Activated CD4-positive, alpha-beta memory T cell treated with anti-CD3 and anti-CD28 coated beads for 36 hours (primary cell): ENCODE measurements around the gene KRTAP9-1. TPM values are rescaled to one million over a fixed set of nuclear protein-coding genes. Genes with fewer than 3 reads are reported as not detected.
"Not testable (repeated sequence)": the region's sequence is repeated elsewhere in the genome, so short reads cannot be mapped to it uniquely, and the experiment has no call there.

ENCODE experiments used
- CTCF ChIA-PET: fragments of 350-600 bp; sonication (Branson Sonifier 250); formaldehyde crosslinking; loops from one replicate; lab custom pipeline; 2021; ENCODE audit warnings: antibody characterized with exemption, inconsistent platforms; lab: Charles Lee
- POLR2A ChIA-PET: fragments of 350-600 bp; sonication (Branson Sonifier 250); formaldehyde crosslinking; loops from one replicate; lab custom pipeline; 2021; ENCODE audit warnings: antibody characterized with exemption; lab: Charles Lee
- DNase-seq: peaks from one replicate; pipeline ENCODE4 v3.0.0-alpha.2; 2020
- H3K27ac Mint-ChIP-seq: one replicate; pipeline ENCODE4 v1.8.0; 2021; ENCODE audit warnings: mixed read lengths
- H3K27me3 Mint-ChIP-seq: one replicate; pipeline ENCODE4 v1.8.0; 2021; ENCODE audit warnings: mixed read lengths
- H3K36me3 Mint-ChIP-seq: one replicate; pipeline ENCODE4 v1.8.0; 2021; ENCODE audit warnings: mixed read lengths
- H3K4me1 Mint-ChIP-seq: one replicate; pipeline ENCODE4 v1.8.0; 2021; ENCODE audit warnings: low read depth, mixed read lengths
- H3K4me3 Mint-ChIP-seq: one replicate; pipeline ENCODE4 v1.8.0; 2021; ENCODE audit warnings: mild to moderate bottlenecking, mixed read lengths
- H3K9me3 Mint-ChIP-seq: one replicate; pipeline ENCODE4 v1.8.0; 2021; ENCODE audit warnings: mixed read lengths
- intact Hi-C: fragments of 100-400 bp; cut with micrococcal nuclease; formaldehyde crosslinking; loops from one replicate; pipeline ENCODE4 v1.15.1; 2023
- total RNA-seq, 2 experiments: library from RNA; stranded (reverse); gene quantifications; one replicate each; pipeline ENCODE4 v1.2.3, GENCODE V29; 2021

KRTAP9-1 gene
- total RNA-seq, result not detected

GRCh38 chr17:41189837-41190318 lies at the start of gene KRTAP9-1:
TSS of gene KRTAP9-1 (plus strand) at chr17:41189887. CDS start at chr17:41189887, 0 bp downstream.
- H3K27ac Mint-ChIP-seq, intact Hi-C loops, POLR2A ChIA-PET, H3K4me3 Mint-ChIP-seq, CTCF ChIA-PET, H3K36me3 Mint-ChIP-seq, H3K9me3 Mint-ChIP-seq, DNase-seq, H3K4me1 Mint-ChIP-seq: not testable (repeated sequence)
- H3K27me3 Mint-ChIP-seq, result peaks cover 13% of the 10 kb centered on the region

- ChIA-PET POLR2A (no interaction called here), CTCF (interaction anchor here (0.6 kb wide), 1 partner anchor 102 kb away, joined by 3 read pairs; no protein-coding TSS in a partner anchor)
- Mint-ChIP-seq H3K27me3 (peaks cover 5% of the 10 kb centered on the region), H3K4me1 (no peaks in the 10 kb centered on the region), H3K36me3 (peaks cover 11% of the 10 kb centered on the region), H3K27ac (no peak within 1 kb of the TSS), H3K4me3 (no peak within 1 kb of the TSS), H3K9me3 (peaks cover 23% of the 10 kb centered on the region)
- no peak for DNase-seq
- intact Hi-C loops, result no loop called here
Observed at GRCh38 chr17:41140360-41141131, 49.1 kb upstream of the KRTAP9-1 start, which contains the start of gene KRTAP4-6. TSS of gene KRTAP4-6 (minus strand) at chr17:41140544. CDS start at chr17:41140487, 57 bp downstream.

GRCh38 chr17:41141361-41141760 lies 48.3 kb upstream of the KRTAP9-1 start:
- CTCF ChIA-PET, result no interaction called here
- Mint-ChIP-seq H3K4me1 (no peaks in the 10 kb centered on the region), H3K4me3 (no peak overlapping the region), H3K36me3 (peaks cover 11% of the 10 kb centered on the region), H3K27me3 (peaks cover 5% of the 10 kb centered on the region), H3K9me3 (peaks cover 23% of the 10 kb centered on the region), H3K27ac (no peak overlapping the region)
- POLR2A ChIA-PET, result no interaction called here
- intact Hi-C loops, result no loop called here
- no peak for DNase-seq

GRCh38 chr17:41144846-41145245 lies 44.8 kb upstream of the KRTAP9-1 start:
- intact Hi-C loops, result no loop called here
- ChIA-PET CTCF (no interaction called here), POLR2A (no interaction called here)
- no peaks in the 10 kb centered on the region for H3K4me1 Mint-ChIP-seq
- H3K27me3 Mint-ChIP-seq, result no peaks in the 10 kb centered on the region
- no peak overlapping the region for H3K4me3 Mint-ChIP-seq
- peaks cover 16% of the 10 kb centered on the region for H3K9me3 Mint-ChIP-seq
- H3K36me3 Mint-ChIP-seq, result peaks cover 8% of the 10 kb centered on the region
- no peak for DNase-seq
- no peak overlapping the region for H3K27ac Mint-ChIP-seq

GRCh38 chr17:41145261-41145660 lies 44.4 kb upstream of the KRTAP9-1 start:
- Mint-ChIP-seq H3K27ac (no peak overlapping the region), H3K9me3 (peaks cover 16% of the 10 kb centered on the region), H3K36me3 (peaks cover 8% of the 10 kb centered on the region), H3K4me3 (no peak overlapping the region), H3K4me1 (no peaks in the 10 kb centered on the region), H3K27me3 (no peaks in the 10 kb centered on the region)
- DNase-seq, result no peak
- POLR2A ChIA-PET, result no interaction called here
- CTCF ChIA-PET, result no interaction called here
- intact Hi-C loops, result no loop called here

GRCh38 chr17:41147531-41148204 lies 42.0 kb upstream of the KRTAP9-1 start:
- H3K4me1 Mint-ChIP-seq, result no peaks in the 10 kb centered on the region
- intact Hi-C loops, result no loop called here
- H3K27me3 Mint-ChIP-seq, result no peaks in the 10 kb centered on the region
- ChIA-PET POLR2A (no interaction called here), CTCF (no interaction called here)
- no peak for DNase-seq
- peaks cover 10% of the 10 kb centered on the region for H3K9me3 Mint-ChIP-seq
- no peak overlapping the region for H3K4me3 Mint-ChIP-seq
- H3K27ac Mint-ChIP-seq, result no peak overlapping the region
- H3K36me3 Mint-ChIP-seq, result peaks cover 5% of the 10 kb centered on the region

- not testable (repeated sequence) for H3K4me1 Mint-ChIP-seq, H3K36me3 Mint-ChIP-seq
Observed at GRCh38 chr17:41148971-41149651, 40.6 kb upstream of the KRTAP9-1 start.

GRCh38 chr17:41149652-41149985 lies 40.1 kb upstream of the KRTAP9-1 start, which contains the start of gene KRTAP4-5:
TSS of gene KRTAP4-5 (minus strand) at chr17:41149825. CDS start at chr17:41149767, 58 bp downstream.
- Mint-ChIP-seq H3K27ac (no peak within 1 kb of the TSS), H3K9me3 (no peaks in the 10 kb centered on the region), H3K27me3 (no peaks in the 10 kb centered on the region), H3K4me1 (no peaks in the 10 kb centered on the region), H3K36me3 (no peaks in the 10 kb centered on the region), H3K4me3 (no peak within 1 kb of the TSS)
- ChIA-PET POLR2A (no interaction called here), CTCF (no interaction called here)
- intact Hi-C loops, result no loop called here
- DNase-seq, result no peak

More at GRCh38 chr17:41148971-41149651, 40.6 kb upstream of the KRTAP9-1 start:
- H3K27me3 Mint-ChIP-seq, H3K9me3 Mint-ChIP-seq, H3K27ac Mint-ChIP-seq, intact Hi-C loops, H3K4me3 Mint-ChIP-seq, CTCF ChIA-PET, DNase-seq, POLR2A ChIA-PET: not testable (repeated sequence)

- CTCF ChIA-PET, result no interaction called here
Observed at GRCh38 chr17:41150026-41150425, 39.7 kb upstream of the KRTAP9-1 start.

GRCh38 chr17:41151525-41151924 lies 38.2 kb upstream of the KRTAP9-1 start:
- ChIA-PET CTCF (no interaction called here), POLR2A (no interaction called here)
- H3K27ac Mint-ChIP-seq, result no peak overlapping the region
- peaks cover 2% of the 10 kb centered on the region for H3K27me3 Mint-ChIP-seq
- no peaks in the 10 kb centered on the region for H3K36me3 Mint-ChIP-seq
- intact Hi-C loops, result no loop called here
- no peak for DNase-seq
- no peak overlapping the region for H3K4me3 Mint-ChIP-seq
- H3K4me1 Mint-ChIP-seq, result no peaks in the 10 kb centered on the region
- H3K9me3 Mint-ChIP-seq, result no peaks in the 10 kb centered on the region

More at GRCh38 chr17:41150026-41150425, 39.7 kb upstream of the KRTAP9-1 start:
- no peak for DNase-seq
- Mint-ChIP-seq H3K27me3 (no peaks in the 10 kb centered on the region), H3K4me3 (no peak overlapping the region), H3K9me3 (no peaks in the 10 kb centered on the region), H3K4me1 (no peaks in the 10 kb centered on the region), H3K36me3 (no peaks in the 10 kb centered on the region), H3K27ac (no peak overlapping the region)
- POLR2A ChIA-PET, result no interaction called here
- intact Hi-C loops, result no loop called here

- H3K9me3 Mint-ChIP-seq, result no peaks in the 10 kb centered on the region
- no peaks in the 10 kb centered on the region for H3K4me1 Mint-ChIP-seq
- peaks cover 4% of the 10 kb centered on the region for H3K27me3 Mint-ChIP-seq
- no peaks in the 10 kb centered on the region for H3K36me3 Mint-ChIP-seq
- POLR2A ChIA-PET, result no interaction called here
- CTCF ChIA-PET, result no interaction called here
- intact Hi-C loops, result no loop called here
- H3K27ac Mint-ChIP-seq, result no peak overlapping the region
- no peak for DNase-seq
- H3K4me3 Mint-ChIP-seq, result no peak overlapping the region
Observed at GRCh38 chr17:41153856-41154255, 35.8 kb upstream of the KRTAP9-1 start.

- POLR2A ChIA-PET, H3K9me3 Mint-ChIP-seq, H3K4me3 Mint-ChIP-seq, intact Hi-C loops, H3K36me3 Mint-ChIP-seq, H3K4me1 Mint-ChIP-seq, H3K27ac Mint-ChIP-seq, H3K27me3 Mint-ChIP-seq, DNase-seq, CTCF ChIA-PET: not testable (repeated sequence)
Observed at GRCh38 chr17:41160190-41160589, 29.5 kb upstream of the KRTAP9-1 start.
